WTC11 (cell line): Measurements from ENCODE around the gene S100PBP. TPM values are rescaled to one million over a fixed set of nuclear protein-coding genes. Genes with fewer than 3 reads are reported as not detected.
A peak's percentile ranks its signal among the peaks of the same experiment; 100 is the strongest.

Source experiments
- ATAC-seq: fragments of 200-7000 bp; cut with Tn5 transposase; 2 replicates; pipeline ENCODE4 v1.10.0; 2021; ENCODE audit warnings: mild to moderate bottlenecking, moderate library complexity
- CTCF ChIA-PET: fragments of 300-600 bp; sonication (Branson Sonifier 250); formaldehyde crosslinking; loops from one replicate; lab custom pipeline; 2021; ENCODE audit warnings: antibody characterized with exemption; lab: Charles Lee
- POLR2A ChIA-PET: fragments of 350-600 bp; sonication (Branson Sonifier 250); formaldehyde crosslinking; loops from one replicate; lab custom pipeline; 2021; ENCODE audit warnings: antibody characterized with exemption; lab: Charles Lee
- DNase-seq: peaks from one replicate; pipeline ENCODE4 v3.0.0; 2021; ENCODE audit warnings: low spot score
- H3K27ac Mint-ChIP-seq: 2 replicates; pipeline ENCODE4 v1.8.0; 2021; ENCODE audit warnings: mixed read lengths
- H3K27me3 Mint-ChIP-seq: 2 replicates; pipeline ENCODE4 v1.8.0; 2021; ENCODE audit warnings: low read depth, mild to moderate bottlenecking, moderate library complexity, mixed read lengths
- H3K36me3 Mint-ChIP-seq: 2 replicates; pipeline ENCODE4 v1.8.0; 2021; ENCODE audit warnings: mixed read lengths
- H3K4me1 Mint-ChIP-seq: 2 replicates; pipeline ENCODE4 v1.8.0; 2022; ENCODE audit warnings: mixed read lengths
- H3K4me3 Mint-ChIP-seq: 2 replicates; pipeline ENCODE4 v1.8.0; 2021; ENCODE audit warnings: mild to moderate bottlenecking, moderate library complexity, mixed read lengths
- H3K9me3 Mint-ChIP-seq: 2 replicates; pipeline ENCODE4 v1.8.0; 2021; ENCODE audit warnings: mixed read lengths
- ARID4B ChIP-seq: sonication (generic); formaldehyde crosslinking; IDR thresholded peaks from 2 replicates; pipeline ENCODE4 v1.8.0; 2023; ENCODE audit warnings: missing genetic modification reagents, mild to moderate bottlenecking, borderline replicate concordance
- CDX4 ChIP-seq: fragments of 250-450 bp; sonication (Bioruptor Pico); IDR thresholded peaks from 2 replicates; pipeline ENCODE4 v1.9.0; 2021; ENCODE audit warnings: moderate library complexity, mild to moderate bottlenecking, inconsistent platforms, borderline replicate concordance
- CREB1 ChIP-seq: sonication (generic); formaldehyde crosslinking; IDR thresholded peaks from 2 replicates; pipeline ENCODE4 v1.8.0; 2023; ENCODE audit warnings: mild to moderate bottlenecking, missing genetic modification reagents
- E2F1 ChIP-seq: sonication (generic); formaldehyde crosslinking; IDR thresholded peaks from 2 replicates; pipeline ENCODE4 v1.8.0; 2022; ENCODE audit warnings: mild to moderate bottlenecking, missing genetic modification reagents
- ERG ChIP-seq: fragments of 250-450 bp; sonication (Bioruptor Pico); IDR thresholded peaks from 2 replicates; pipeline ENCODE4 v1.8.0; 2021; ENCODE audit warnings: mild to moderate bottlenecking
- ESRRA ChIP-seq: sonication (generic); formaldehyde crosslinking; IDR thresholded peaks from 2 replicates; pipeline ENCODE4 v1.8.1; 2022; ENCODE audit warnings: mild to moderate bottlenecking, missing genetic modification reagents, borderline replicate concordance
- HMGA2 ChIP-seq: fragments of 250-450 bp; sonication (Bioruptor Pico); IDR thresholded peaks from 2 replicates; pipeline ENCODE4 v1.4.0; 2021; ENCODE audit warnings: mild to moderate bottlenecking, moderate library complexity
- IRF2 ChIP-seq: sonication (generic); formaldehyde crosslinking; IDR thresholded peaks from 2 replicates; pipeline ENCODE4 v1.8.0; 2022; ENCODE audit warnings: low read depth, missing genetic modification reagents, borderline replicate concordance
- MLX ChIP-seq: sonication (generic); formaldehyde crosslinking; IDR thresholded peaks from 2 replicates; pipeline ENCODE4 v1.8.1; 2023; ENCODE audit warnings: mild to moderate bottlenecking, missing genetic modification reagents, moderate library complexity
- NFATC4 ChIP-seq: fragments of 250-450 bp; sonication (Bioruptor Pico); IDR thresholded peaks from 2 replicates; pipeline ENCODE4 v1.9.0; 2021; ENCODE audit warnings: mild to moderate bottlenecking
- NR2C2 ChIP-seq: sonication (generic); formaldehyde crosslinking; IDR thresholded peaks from 2 replicates; pipeline ENCODE4 v1.8.0; 2022; ENCODE audit warnings: mild to moderate bottlenecking, missing genetic modification reagents
- TP53 ChIP-seq: sonication (generic); formaldehyde crosslinking; IDR thresholded peaks from 2 replicates; pipeline ENCODE4 v1.8.1; 2023; ENCODE audit warnings: mild to moderate bottlenecking, missing genetic modification reagents
- USF2 ChIP-seq: sonication (generic); formaldehyde crosslinking; IDR thresholded peaks from 2 replicates; pipeline ENCODE4 v1.8.1; 2023; ENCODE audit warnings: mild to moderate bottlenecking, missing genetic modification reagents, moderate library complexity
- ZNF219 ChIP-seq: sonication (generic); formaldehyde crosslinking; IDR thresholded peaks from 2 replicates; pipeline ENCODE4 v1.8.0; 2023; ENCODE audit warnings: missing genetic modification reagents, mild to moderate bottlenecking, borderline replicate concordance
- ZNF317 ChIP-seq: sonication (generic); formaldehyde crosslinking; IDR thresholded peaks from 2 replicates; pipeline ENCODE4 v1.8.1; 2023; ENCODE audit warnings: low read depth, mild to moderate bottlenecking, moderate library complexity, missing genetic modification reagents, borderline replicate concordance
- ZNF423 ChIP-seq: fragments of 250-450 bp; sonication (Bioruptor Pico); IDR thresholded peaks from 2 replicates; pipeline ENCODE4 v2.1.2; 2022; ENCODE audit warnings: mild to moderate bottlenecking, moderate library complexity
- ZNF671 ChIP-seq: fragments of 250-450 bp; sonication (Bioruptor Pico); IDR thresholded peaks from 2 replicates; pipeline ENCODE4 v1.8.0; 2021; ENCODE audit warnings: mild to moderate bottlenecking
- total RNA-seq: library from RNA; stranded (reverse); gene quantifications from 3 replicates; pipeline ENCODE4 v1.2.3, GENCODE V29; 2021

S100PBP gene
- total RNA-seq, 1 experiment from 2014 or later: 62.9 TPM

GRCh38 chr1:32895325-32896215, 78.1 kb downstream of the S100PBP start:
- H3K27ac Mint-ChIP-seq: peak overlapping the region; percentile 30

GRCh38 chr1:32896451-32896850, 79.0 kb downstream of the S100PBP start:
- Mint-ChIP-seq H3K27ac (no peak overlapping the region), H3K36me3 (no peaks in the 10 kb centered on the region), H3K4me1 (peaks cover 16% of the 10 kb centered on the region), H3K27me3 (peaks cover 51% of the 10 kb centered on the region), H3K4me3 (no peak overlapping the region), H3K9me3 (peaks cover 7% of the 10 kb centered on the region)
- ChIA-PET POLR2A (no interaction called here), CTCF (interaction anchor here (1.9 kb wide), 1 partner anchor 10 kb away, joined by 6 read pairs; no protein-coding TSS in a partner anchor)
- no peak for DNase-seq
- no peak for ATAC-seq
- TF ChIP-seq USF2 (CRISPR knock-in tag) (no peak), ZNF219 (CRISPR knock-in tag) (no peak), ZNF671 (no peak), ZNF423 (CRISPR knock-in tag) (no peak), ARID4B (CRISPR knock-in tag) (no peak), TP53 (CRISPR knock-in tag) (no peak), CREB1 (no peak)

More at GRCh38 chr1:32895325-32896215, 78.1 kb downstream of the S100PBP start:
- ChIA-PET POLR2A (no interaction called here), CTCF (interaction anchor here (1.6 to 7.4 kb wide), 4 partner anchors 9 to 24 kb away, joined by 7 to 80 read pairs (median 20); partner anchors contain the start of gene FNDC5)
- TF ChIP-seq USF2 (CRISPR knock-in tag) (no peak), IRF2 (no peak), NR2C2 (no peak), NFATC4 (no peak), HMGA2 (no peak), ESRRA (CRISPR knock-in tag) (no peak), MLX (no peak), E2F1 (CRISPR knock-in tag) (no peak), ZNF317 (CRISPR knock-in tag) (no peak), ERG (CRISPR knock-in tag) (no peak), CDX4 (CRISPR knock-in tag) (no peak)
- H3K4me3 Mint-ChIP-seq: no peak overlapping the region
- peaks cover 7% of the 10 kb centered on the region for H3K9me3 Mint-ChIP-seq
- DNase-seq: no peak
- peaks cover 55% of the 10 kb centered on the region for H3K27me3 Mint-ChIP-seq
- no peak for ATAC-seq
- H3K4me1 Mint-ChIP-seq: peaks cover 13% of the 10 kb centered on the region
- no peaks in the 10 kb centered on the region for H3K36me3 Mint-ChIP-seq
